Uterus (tissue), 4 donors: ENCODE results near the gene CDT1. TPM values are rescaled to one million over a fixed set of nuclear protein-coding genes. Genes with fewer than 3 reads are reported as not detected.

Experiments used
- DNase-seq, 2 donors: peaks; one replicate each; pipeline ENCODE4 v3.0.0-alpha.2; 2019 to 2020
- H3K27ac ChIP-seq, 2 donors: fragments of 200-600 bp; sonication (generic); 1 replicate in 1 of 2; 2 replicates in 1 of 2; pipeline ENCODE4 v1.5.1; 2016 to 2018
- H3K27me3 ChIP-seq, 2 donors: fragments of 200-600 bp; sonication (generic); one replicate each; pipeline ENCODE4 v1.5.1; 2018 to 2019; ENCODE audit warnings: control low read depth in 1 of 2
- H3K36me3 ChIP-seq, 2 donors: fragments of 200-600 bp; sonication (generic); one replicate each; pipeline ENCODE4 v1.5.1; 2019; ENCODE audit warnings: control low read depth in 1 of 2
- H3K4me1 ChIP-seq, 2 donors: fragments of 200-600 bp; sonication (generic); one replicate each; pipeline ENCODE4 v1.5.1; 2018 to 2019; ENCODE audit warnings: control low read depth in 1 of 2
- H3K4me3 ChIP-seq, 2 donors: fragments of 200-600 bp; sonication (generic); 1 replicate in 1 of 2; 2 replicates in 1 of 2; pipeline ENCODE4 v1.5.1; 2018 to 2019; ENCODE audit warnings: mild to moderate bottlenecking in 1 of 2
- H3K9me3 ChIP-seq, 2 donors: fragments of 200-600 bp; sonication (generic); one replicate each; pipeline ENCODE4 v1.5.1; 2019; ENCODE audit warnings: control low read depth in 1 of 2
- CTCF ChIP-seq, 4 experiments: fragments of 200-600 bp in 2 of 4; fragments of 450-650 bp in 2 of 4; sonication (generic) in 2 of 4; IDR thresholded peaks; one replicate each; pipeline ENCODE4 v1.5.1; 2016 to 2019; ENCODE audit warnings: antibody characterized with exemption in 4 of 4, mild to moderate bottlenecking in 2 of 4, moderate library complexity in 1 of 4
- POLR2A ChIP-seq, 2 donors: fragments of 450-650 bp; IDR thresholded peaks; one replicate each; pipeline ENCODE4 v1.6.1; 2016; ENCODE audit warnings: antibody characterized with exemption in 2 of 2, mild to moderate bottlenecking in 1 of 2, moderate library complexity in 1 of 2
- intact Hi-C: fragments of 100-400 bp; cut with DNase I; formaldehyde crosslinking; loops from one replicate; pipeline ENCODE4 v1.15.1; 2023; ENCODE audit warnings: low total_unique reads
- total RNA-seq, 4 donors: library from RNA; depleted of rRNA in 3 of 4; stranded (reverse); fragments of >200 nt in 3 of 4; gene quantifications; one replicate each; pipeline versions ENCODE4 v1.1.0 to v1.2.4, GENCODE V29; 2014 to 2023
- donor health status: DM: yes; HTN: yes; CAD: no.

CDT1 gene
- total RNA-seq, 4 donors from 2014 or later: 0.34 to 6.6 TPM; not detected in 2

DNA sequence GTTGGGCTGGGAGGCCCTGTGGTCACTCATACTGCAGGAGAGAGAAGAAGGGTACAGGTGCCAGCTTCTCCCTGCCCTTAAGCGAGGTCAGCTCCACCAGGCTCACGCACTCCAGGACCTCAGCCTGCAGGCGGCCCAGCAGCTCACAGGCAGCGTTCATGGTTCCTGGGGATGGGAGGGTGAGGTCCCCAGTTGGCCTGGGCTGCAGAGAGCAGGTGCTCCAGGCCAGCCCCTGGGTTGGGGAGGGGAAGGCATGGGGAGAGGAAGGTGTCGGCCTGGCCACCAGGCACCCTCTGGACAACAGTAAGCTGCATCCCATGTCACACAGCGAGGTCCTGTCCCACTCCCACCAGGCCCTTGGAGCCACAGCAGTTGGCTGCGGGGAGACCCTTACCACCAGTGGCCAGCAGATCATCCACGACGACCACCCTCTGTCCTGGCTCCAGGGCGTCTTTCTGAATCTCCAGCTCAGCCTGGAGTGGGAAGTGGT, 6.1 kb downstream of the CDT1 start:
- intact Hi-C loops: no loop called here
- TF ChIP-seq CTCF (IDR thresholded peaks at IDR 0.05): no peak
- no peak for TF ChIP-seq POLR2A (IDR thresholded peaks at IDR 0.05)
- H3K4me1 ChIP-seq: peaks cover 0 to 18% of the 10 kb centered on the region in 2 donors
- H3K4me3 ChIP-seq: no peak overlapping the region
- DNase-seq: no peak
- H3K9me3 ChIP-seq: no peaks in the 10 kb centered on the region
- H3K27me3 ChIP-seq: no peaks in the 10 kb centered on the region
- H3K27ac ChIP-seq: no peak overlapping the region
- H3K36me3 ChIP-seq: no peaks in the 10 kb centered on the region

DNA sequence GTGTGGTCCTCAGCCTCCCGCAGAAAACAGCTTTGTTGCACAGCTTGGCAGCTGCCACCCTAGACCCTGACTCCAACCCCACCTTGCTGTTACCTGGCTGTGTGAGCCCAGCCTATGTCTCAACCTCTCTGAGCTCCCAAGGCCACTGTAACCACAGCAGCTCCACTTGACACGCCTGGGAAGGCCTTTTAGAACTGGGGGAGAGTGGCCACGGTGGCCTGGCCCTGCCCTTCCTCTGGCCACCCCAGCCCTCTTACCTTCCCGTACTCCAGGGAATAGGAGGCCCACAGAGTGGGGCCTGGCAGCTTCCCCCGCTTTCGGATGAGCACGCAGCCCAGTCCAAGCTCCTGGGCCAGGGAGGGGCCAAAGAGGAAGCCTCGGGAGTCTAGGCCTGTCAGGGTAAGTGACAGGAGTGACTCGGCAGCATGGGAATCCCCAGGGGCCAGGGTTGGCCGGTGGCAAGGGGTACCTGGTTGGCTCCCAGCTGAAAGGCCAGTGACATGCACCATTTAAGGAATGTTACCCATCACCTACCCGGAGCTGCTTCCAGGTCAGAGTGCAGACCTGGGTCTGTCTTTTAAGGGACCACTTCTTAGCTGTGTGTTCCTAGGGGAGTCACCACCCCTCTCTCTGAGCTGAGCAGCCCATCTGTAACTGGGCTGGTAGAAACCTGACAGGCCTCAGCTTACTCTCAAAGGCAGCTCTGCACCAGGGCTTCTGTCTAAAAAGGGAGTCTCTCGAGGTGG, 6.8 kb downstream of the CDT1 start:
- intact Hi-C loops: no loop called here
- Histone ChIP-seq H3K4me3 (peak overlapping the region; percentile 60 to 66), H3K4me1 (peaks cover 0 to 18% of the 10 kb centered on the region in 2 donors), H3K27me3 (no peaks in the 10 kb centered on the region), H3K27ac (peak overlapping the region; percentile 90 to 95), H3K9me3 (no peaks in the 10 kb centered on the region), H3K36me3 (no peaks in the 10 kb centered on the region)
- no peak for DNase-seq
- TF ChIP-seq POLR2A (IDR thresholded peaks at IDR 0.05) (no peak), CTCF (IDR thresholded peaks at IDR 0.05) (no peak)

- Histone ChIP-seq H3K4me3 (peak overlapping the region; percentile 60 to 66), H3K4me1 (peaks cover 0 to 18% of the 10 kb centered on the region in 2 donors), H3K27me3 (no peaks in the 10 kb centered on the region), H3K9me3 (no peaks in the 10 kb centered on the region), H3K36me3 (no peaks in the 10 kb centered on the region), H3K27ac (peak overlapping the region; percentile 90 to 95)
- TF ChIP-seq CTCF (IDR thresholded peaks at IDR 0.05): no peak
- TF ChIP-seq POLR2A (IDR thresholded peaks at IDR 0.05): peak in 1 of 2 donors; percentile 79
- intact Hi-C loops: no loop called here
- DNase-seq: peak; percentile 71 to 81
Measured at GRCh38 chr16:88810912-88811768, 7.6 kb downstream of the CDT1 start.

DNA sequence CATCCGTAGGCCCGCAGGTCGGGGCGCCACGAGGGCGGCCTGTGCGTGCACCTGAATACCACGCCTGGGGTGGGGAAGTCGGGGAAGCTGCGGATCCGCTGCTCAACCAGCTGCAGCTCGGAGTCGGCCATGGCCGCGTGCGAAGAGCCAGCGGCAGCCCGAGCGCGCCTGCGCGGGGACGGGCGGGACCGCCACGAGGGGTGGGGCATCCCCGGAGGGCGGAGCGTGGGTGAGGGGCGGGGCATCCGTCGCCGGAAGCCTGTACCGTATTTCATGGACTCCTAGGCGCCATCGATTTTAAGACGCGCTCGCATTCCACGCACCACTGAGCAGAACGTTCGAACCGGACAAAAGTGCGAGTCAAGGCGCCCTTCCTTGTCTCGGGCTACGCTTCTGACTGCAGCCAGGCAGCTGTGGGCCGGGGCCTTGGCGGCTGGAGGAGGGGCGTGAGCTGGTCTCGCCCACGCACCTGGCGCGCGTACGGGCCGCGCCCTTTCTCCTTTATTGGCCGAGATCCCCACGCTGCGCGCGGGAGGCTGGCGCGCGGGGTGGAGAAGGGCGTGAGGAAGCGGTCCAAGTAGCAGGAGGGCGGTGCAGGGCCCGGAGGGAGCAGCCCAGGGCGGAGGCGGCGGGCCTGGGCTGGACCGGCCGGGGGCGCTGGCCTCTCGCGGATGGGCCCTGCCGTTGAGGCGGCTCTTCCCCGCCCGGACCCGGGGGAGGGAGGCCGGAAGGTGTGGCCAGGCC, 8.4 kb downstream of the CDT1 start, which contains the start of gene APRT:
TSS of gene APRT (minus strand) at position 160 of the 744 bp plus-strand sequence. CDS start at position 131, 29 bp downstream.
- peak; percentile 95 to 98 for DNase-seq
- TF ChIP-seq CTCF (IDR thresholded peaks at IDR 0.05) (peak in 3 of 4 experiments; percentile 39 to 61 (median 50)), POLR2A (IDR thresholded peaks at IDR 0.05) (peak; percentile 28 to 83)
- H3K4me3 ChIP-seq: peak within 1 kb of the TSS; percentile 60 to 66
- H3K36me3 ChIP-seq: no peaks in the 10 kb centered on the region
- no peaks in the 10 kb centered on the region for H3K27me3 ChIP-seq
- peak within 1 kb of the TSS; percentile 90 to 95 for H3K27ac ChIP-seq
- intact Hi-C loops: no loop called here
- H3K4me1 ChIP-seq: peaks cover 0 to 18% of the 10 kb centered on the region in 2 donors
- no peaks in the 10 kb centered on the region for H3K9me3 ChIP-seq
